HG03159 (cell line): ENCODE data around the gene TMEM175.

ENCODE experiments used
- ATAC-seq: cut with Tn5 transposase; IDR thresholded peaks from one replicate; pipeline ENCODE4 v1.9.1; 2021; ENCODE audit warnings: mild to moderate bottlenecking, moderate library complexity; ENCODE audit not compliant: unreplicated experiment

TMEM175 gene

GRCh38 chr4:931960-932712 is at the start of gene TMEM175, which contains the start of gene GAK:
TMEM175 (plus strand) TSS chr4:932460; CDS start chr4:947740, 15,280 bp downstream.
GAK (minus strand) TSS chr4:932316; CDS start chr4:932187, 129 bp downstream.
- peak; percentile 88 for ATAC-seq

- ATAC-seq = no peak
Measured at GRCh38 chr4:882646-883045, 49.6 kb upstream of the TMEM175 start.

GRCh38 chr4:883377-884095 is 48.7 kb upstream of the TMEM175 start:
- ATAC-seq = no peak

- ATAC-seq = no peak
Measured at GRCh38 chr4:884259-884658, 48.0 kb upstream of the TMEM175 start.

- no peak for ATAC-seq
Measured at GRCh38 chr4:884896-885295, 47.4 kb upstream of the TMEM175 start.

- no peak for ATAC-seq
Measured at GRCh38 chr4:885353-885752, 46.9 kb upstream of the TMEM175 start.

- no peak for ATAC-seq
Measured at GRCh38 chr4:886244-886643, 46.0 kb upstream of the TMEM175 start.

- ATAC-seq = no peak
Measured at GRCh38 chr4:887034-887763, 45.1 kb upstream of the TMEM175 start.

- no peak for ATAC-seq
Measured at GRCh38 chr4:888029-888428, 44.2 kb upstream of the TMEM175 start.

GRCh38 chr4:889516-889915 is 42.7 kb upstream of the TMEM175 start:
- no peak for ATAC-seq

- no peak for ATAC-seq
Measured at GRCh38 chr4:890036-890695, 42.1 kb upstream of the TMEM175 start.

- no peak for ATAC-seq
Measured at GRCh38 chr4:891747-892146, 40.5 kb upstream of the TMEM175 start.

GRCh38 chr4:892780-893179 is 39.5 kb upstream of the TMEM175 start:
- no peak for ATAC-seq

- ATAC-seq = no peak
Measured at GRCh38 chr4:893276-893994, 38.8 kb upstream of the TMEM175 start.

GRCh38 chr4:893995-894705 is 38.1 kb upstream of the TMEM175 start:
- no peak for ATAC-seq

- no peak for ATAC-seq
Measured at GRCh38 chr4:895596-895995, 36.7 kb upstream of the TMEM175 start.

GRCh38 chr4:896216-896615 is 36.0 kb upstream of the TMEM175 start:
- ATAC-seq = no peak

GRCh38 chr4:896630-897029 is 35.6 kb upstream of the TMEM175 start:
- no peak for ATAC-seq

GRCh38 chr4:898123-898522 is 34.1 kb upstream of the TMEM175 start:
- no peak for ATAC-seq
